Measurements from ENCODE around the gene PAF1. TPM values are rescaled to one million over a fixed set of nuclear protein-coding genes. Genes with fewer than 3 reads are reported as not detected.

PAF1 gene
- total and polyA plus RNA-seq, 2 donors (not counting 3 experiments of a cell fraction or from before 2014, with no cell fraction given), result 55.1 to 90.8 TPM

DNA sequence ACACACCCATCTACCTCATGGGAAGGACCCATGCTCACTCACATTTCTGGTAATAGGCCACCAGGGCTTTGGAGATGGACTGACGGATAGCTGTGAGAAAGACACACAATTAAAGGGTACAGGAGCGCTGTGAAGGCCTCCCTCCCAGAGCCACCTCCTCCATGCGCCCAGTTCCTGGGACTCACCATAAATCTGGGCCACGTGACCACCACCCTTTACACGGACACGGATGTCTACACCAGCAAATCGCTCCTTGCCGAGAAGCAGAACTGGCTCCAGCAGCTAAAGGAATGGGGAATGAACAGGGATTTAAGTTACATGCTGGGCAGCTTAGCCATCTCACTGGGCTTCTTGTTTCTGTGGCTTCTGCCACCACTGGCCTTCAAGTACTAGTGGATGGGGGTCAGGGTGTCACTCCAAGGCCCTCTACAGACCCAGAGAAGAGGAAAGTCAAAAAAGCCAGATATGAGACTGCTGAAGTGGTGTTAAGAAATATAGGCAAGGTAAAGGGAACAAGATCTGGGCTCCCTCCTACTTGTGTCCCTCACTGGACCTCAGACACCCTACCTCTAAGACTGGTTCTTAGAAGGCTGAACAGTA, 42.7 kb upstream of the PAF1 start:
- Histone ChIP-seq H4K20me1 (replicated peaks; ENCODE audit: control insufficient read depth, extremely low read depth, insufficient read depth, low read length) (no peaks in the 10 kb centered on the region), H3K9me3 (replicated peaks; ENCODE audit: control insufficient read depth, insufficient read depth, low read length) (no peaks in the 10 kb centered on the region), H3K79me2 (ENCODE audit: control insufficient read depth, insufficient read depth, low read length) (peaks cover 31% of the 10 kb centered on the region), H3K4me3 (replicated peaks in 1 of 3; ENCODE audit: insufficient read depth in 1 of 3, low read depth in 1 of 3, low read length in 3 of 3) (no peak overlapping the region), H3K9ac (replicated peaks; ENCODE audit: extremely low read depth, insufficient read depth, low read length) (peak overlapping the region; percentile 100), H3K36me3 (ENCODE audit: control insufficient read depth in 2 of 2, extremely low read depth in 1 of 2, insufficient read depth in 2 of 2, low read length in 2 of 2) (peaks cover 11 to 16% of the 10 kb centered on the region in 2 experiments), H3K27me3 (ENCODE audit: control insufficient read depth in 2 of 2, insufficient read depth in 2 of 2, low read length in 2 of 2) (no peaks in the 10 kb centered on the region), H3K27ac (ENCODE audit: insufficient read depth, low read depth, low read length) (peak overlapping the region; percentile 96), H3K9me1 (replicated peaks; ENCODE audit: control insufficient read depth, extremely low read depth, insufficient read depth, low read length) (no peaks in the 10 kb centered on the region), H3K4me1 (ENCODE audit: control insufficient read depth, extremely low read depth, insufficient read depth, low read length) (peaks cover 32% of the 10 kb centered on the region), H3K4me2 (ENCODE audit: insufficient read depth, low read length) (peak overlapping the region; percentile 84), H2AFZ (ENCODE audit: low read depth, low read length) (no peak overlapping the region)
- POLR2A ChIA-PET, result interaction anchor here (0.6 kb wide), 1 partner anchor 44 kb away, joined by 3 read pairs; no protein-coding TSS in a partner anchor
- dilution Hi-C loops (cut with MboI; ENCODE audit: extremely low pct_ligation_motif_present, low sequenced_read_pairs), result no loop called here
- DNase-seq (ENCODE audit: low read depth, low spot score) (no peak), FAIRE-seq (no peak)
- CTCF ChIA-PET, result no interaction called here
- no TSS peak for BruUV-seq (replicated peaks)
- TF ChIP-seq JUN (IDR thresholded peaks at IDR 0.05; ENCODE audit: borderline replicate concordance, insufficient read depth, insufficient read length, low read depth), result no peak
- no peak for TF ChIP-seq MYC (IDR thresholded peaks at IDR 0.05; ENCODE audit: low read depth, low read length)
- no peak for TF ChIP-seq GATA2 (IDR thresholded peaks at IDR 0.05; ENCODE audit: insufficient read depth, insufficient read length, low read depth, low read length)
- TF ChIP-seq POLR2A (IDR thresholded peaks at IDR 0.05; ENCODE audit: low read depth, low read length), result peak; percentile 27
- peak; percentile 9 for TF ChIP-seq POLR2AphosphoS5 (IDR thresholded peaks at IDR 0.05; ENCODE audit: insufficient read depth, low read depth, low read length)
- no peak for TF ChIP-seq CTCF (IDR thresholded peaks at IDR 0.05; ENCODE audit: extremely low read depth in 1 of 2, insufficient read depth in 1 of 2, low read depth in 1 of 2, low read length in 2 of 2)
- TF ChIP-seq MAX (IDR thresholded peaks at IDR 0.05; ENCODE audit: insufficient read depth, insufficient read length), result no peak
- TF ChIP-seq EZH2 (IDR thresholded peaks at IDR 0.05; ENCODE audit: borderline replicate concordance, low read depth, low read length, severe bottlenecking), result no peak
- TF ChIP-seq FOS (IDR thresholded peaks at IDR 0.05; ENCODE audit: borderline replicate concordance, insufficient read depth, low read length), result no peak
- intact Hi-C loops (cut with micrococcal nuclease), result loop anchor here (5.0 kb wide), 1 partner anchor 91 kb away; the partner anchor contains the start of gene SAMD4B

Measured in endothelial cell of umbilical vein (primary cell).